Measurements from ENCODE around the gene DLGAP1.

Gene DLGAP1

GRCh38 chr18:3873698-3874097, 581.4 kb downstream of the DLGAP1 start:
- Histone ChIP-seq H3K4me3 (ENCODE audit: insufficient read depth, low read depth, low read length, poor library complexity, severe bottlenecking) (no peak overlapping the region), H3K4me1 (ENCODE audit: control insufficient read depth, insufficient read depth, low read length, poor library complexity, severe bottlenecking) (no peaks in the 10 kb centered on the region)

GRCh38 chr18:3873211-3873610, 581.9 kb downstream of the DLGAP1 start:
- no peak for DNase-seq
- H3K27me3 ChIP-seq (replicated peaks; ENCODE audit: control insufficient read depth, insufficient read depth, low read length, poor library complexity, severe bottlenecking) = no peaks in the 10 kb centered on the region
- H3K4me1 ChIP-seq (ENCODE audit: control insufficient read depth, insufficient read depth, low read length, poor library complexity, severe bottlenecking) = no peaks in the 10 kb centered on the region
- no peak overlapping the region for H3K4me3 ChIP-seq (ENCODE audit: insufficient read depth, low read depth, low read length, poor library complexity, severe bottlenecking)
- H3K36me3 ChIP-seq (ENCODE audit: control insufficient read depth, insufficient read depth, low read length) = no peaks in the 10 kb centered on the region
- no peaks in the 10 kb centered on the region for H3K9me3 ChIP-seq (ENCODE audit: control insufficient read depth, low read length)
- no peak overlapping the region for H3K27ac ChIP-seq (ENCODE audit: insufficient read depth, low read length, poor library complexity, severe bottlenecking)

More at GRCh38 chr18:3873698-3874097, 581.4 kb downstream of the DLGAP1 start:
- DNase-seq = no peak
- Histone ChIP-seq H3K36me3 (ENCODE audit: control insufficient read depth, insufficient read depth, low read length) (no peaks in the 10 kb centered on the region), H3K27ac (ENCODE audit: insufficient read depth, low read length, poor library complexity, severe bottlenecking) (no peak overlapping the region), H3K9me3 (ENCODE audit: control insufficient read depth, low read length) (no peaks in the 10 kb centered on the region), H3K27me3 (replicated peaks; ENCODE audit: control insufficient read depth, insufficient read depth, low read length, poor library complexity, severe bottlenecking) (no peaks in the 10 kb centered on the region)

GRCh38 chr18:3872641-3873040, 582.5 kb downstream of the DLGAP1 start:
- H3K36me3 ChIP-seq (ENCODE audit: control insufficient read depth, insufficient read depth, low read length) = no peaks in the 10 kb centered on the region
- no peak for DNase-seq

GRCh38 chr18:3871687-3872086, 583.4 kb downstream of the DLGAP1 start:
- no peak overlapping the region for H3K27ac ChIP-seq (ENCODE audit: insufficient read depth, low read length, poor library complexity, severe bottlenecking)
- no peaks in the 10 kb centered on the region for H3K27me3 ChIP-seq (replicated peaks; ENCODE audit: control insufficient read depth, insufficient read depth, low read length, poor library complexity, severe bottlenecking)
- H3K4me1 ChIP-seq (ENCODE audit: control insufficient read depth, insufficient read depth, low read length, poor library complexity, severe bottlenecking) = no peaks in the 10 kb centered on the region
- no peak for DNase-seq
- H3K36me3 ChIP-seq (ENCODE audit: control insufficient read depth, insufficient read depth, low read length) = no peaks in the 10 kb centered on the region
- no peak overlapping the region for H3K4me3 ChIP-seq (ENCODE audit: insufficient read depth, low read depth, low read length, poor library complexity, severe bottlenecking)
- H3K9me3 ChIP-seq (ENCODE audit: control insufficient read depth, low read length) = no peaks in the 10 kb centered on the region

More at GRCh38 chr18:3872641-3873040, 582.5 kb downstream of the DLGAP1 start:
- no peak overlapping the region for H3K4me3 ChIP-seq (ENCODE audit: insufficient read depth, low read depth, low read length, poor library complexity, severe bottlenecking)
- H3K9me3 ChIP-seq (ENCODE audit: control insufficient read depth, low read length) = no peaks in the 10 kb centered on the region
- H3K27ac ChIP-seq (ENCODE audit: insufficient read depth, low read length, poor library complexity, severe bottlenecking) = no peak overlapping the region
- H3K4me1 ChIP-seq (ENCODE audit: control insufficient read depth, insufficient read depth, low read length, poor library complexity, severe bottlenecking) = no peaks in the 10 kb centered on the region
- no peaks in the 10 kb centered on the region for H3K27me3 ChIP-seq (replicated peaks; ENCODE audit: control insufficient read depth, insufficient read depth, low read length, poor library complexity, severe bottlenecking)

- H3K27me3 ChIP-seq (replicated peaks; ENCODE audit: control insufficient read depth, insufficient read depth, low read length, poor library complexity, severe bottlenecking) = no peaks in the 10 kb centered on the region
- no peak for DNase-seq
- H3K27ac ChIP-seq (ENCODE audit: insufficient read depth, low read length, poor library complexity, severe bottlenecking) = no peak overlapping the region
- H3K4me3 ChIP-seq (ENCODE audit: insufficient read depth, low read depth, low read length, poor library complexity, severe bottlenecking) = no peak overlapping the region
- no peaks in the 10 kb centered on the region for H3K9me3 ChIP-seq (ENCODE audit: control insufficient read depth, low read length)
- no peaks in the 10 kb centered on the region for H3K36me3 ChIP-seq (ENCODE audit: control insufficient read depth, insufficient read depth, low read length)
- H3K4me1 ChIP-seq (ENCODE audit: control insufficient read depth, insufficient read depth, low read length, poor library complexity, severe bottlenecking) = no peaks in the 10 kb centered on the region
These were observed 584.2 kb downstream of the DLGAP1 start for GRCh38 chr18:3870914-3871313.

- H3K36me3 ChIP-seq (ENCODE audit: control insufficient read depth, insufficient read depth, low read length) = no peaks in the 10 kb centered on the region
- H3K27ac ChIP-seq (ENCODE audit: insufficient read depth, low read length, poor library complexity, severe bottlenecking) = no peak overlapping the region
- no peak for DNase-seq
- no peak overlapping the region for H3K4me3 ChIP-seq (ENCODE audit: insufficient read depth, low read depth, low read length, poor library complexity, severe bottlenecking)
- H3K27me3 ChIP-seq (replicated peaks; ENCODE audit: control insufficient read depth, insufficient read depth, low read length, poor library complexity, severe bottlenecking) = no peaks in the 10 kb centered on the region
- no peaks in the 10 kb centered on the region for H3K9me3 ChIP-seq (ENCODE audit: control insufficient read depth, low read length)
- no peaks in the 10 kb centered on the region for H3K4me1 ChIP-seq (ENCODE audit: control insufficient read depth, insufficient read depth, low read length, poor library complexity, severe bottlenecking)
These were observed 585.3 kb downstream of the DLGAP1 start for GRCh38 chr18:3869848-3870247.

GRCh38 chr18:3867864-3868311, 587.2 kb downstream of the DLGAP1 start:
- Histone ChIP-seq H3K27ac (ENCODE audit: insufficient read depth, low read length, poor library complexity, severe bottlenecking) (no peak overlapping the region), H3K9me3 (ENCODE audit: control insufficient read depth, low read length) (no peaks in the 10 kb centered on the region), H3K27me3 (replicated peaks; ENCODE audit: control insufficient read depth, insufficient read depth, low read length, poor library complexity, severe bottlenecking) (no peaks in the 10 kb centered on the region), H3K4me1 (ENCODE audit: control insufficient read depth, insufficient read depth, low read length, poor library complexity, severe bottlenecking) (no peaks in the 10 kb centered on the region), H3K4me3 (ENCODE audit: insufficient read depth, low read depth, low read length, poor library complexity, severe bottlenecking) (no peak overlapping the region), H3K36me3 (ENCODE audit: control insufficient read depth, insufficient read depth, low read length) (no peaks in the 10 kb centered on the region)
- DNase-seq = no peak

GRCh38 chr18:3867236-3867635, 587.9 kb downstream of the DLGAP1 start:
- Histone ChIP-seq H3K4me3 (ENCODE audit: insufficient read depth, low read depth, low read length, poor library complexity, severe bottlenecking) (no peak overlapping the region), H3K27ac (ENCODE audit: insufficient read depth, low read length, poor library complexity, severe bottlenecking) (no peak overlapping the region), H3K36me3 (ENCODE audit: control insufficient read depth, insufficient read depth, low read length) (no peaks in the 10 kb centered on the region), H3K27me3 (replicated peaks; ENCODE audit: control insufficient read depth, insufficient read depth, low read length, poor library complexity, severe bottlenecking) (no peaks in the 10 kb centered on the region), H3K9me3 (ENCODE audit: control insufficient read depth, low read length) (no peaks in the 10 kb centered on the region), H3K4me1 (ENCODE audit: control insufficient read depth, insufficient read depth, low read length, poor library complexity, severe bottlenecking) (no peaks in the 10 kb centered on the region)
- no peak for DNase-seq

- H3K27me3 ChIP-seq (replicated peaks; ENCODE audit: control insufficient read depth, insufficient read depth, low read length, poor library complexity, severe bottlenecking) = no peaks in the 10 kb centered on the region
These were observed 590.3 kb downstream of the DLGAP1 start for GRCh38 chr18:3864669-3865298.

GRCh38 chr18:3863593-3863992, 591.5 kb downstream of the DLGAP1 start:
- Histone ChIP-seq H3K4me3 (ENCODE audit: insufficient read depth, low read depth, low read length, poor library complexity, severe bottlenecking) (no peak overlapping the region), H3K4me1 (ENCODE audit: control insufficient read depth, insufficient read depth, low read length, poor library complexity, severe bottlenecking) (no peaks in the 10 kb centered on the region), H3K27ac (ENCODE audit: insufficient read depth, low read length, poor library complexity, severe bottlenecking) (no peak overlapping the region), H3K9me3 (ENCODE audit: control insufficient read depth, low read length) (no peaks in the 10 kb centered on the region), H3K36me3 (ENCODE audit: control insufficient read depth, insufficient read depth, low read length) (no peaks in the 10 kb centered on the region), H3K27me3 (replicated peaks; ENCODE audit: control insufficient read depth, insufficient read depth, low read length, poor library complexity, severe bottlenecking) (no peaks in the 10 kb centered on the region)
- no peak for DNase-seq

More at GRCh38 chr18:3864669-3865298, 590.3 kb downstream of the DLGAP1 start:
- H3K4me1 ChIP-seq (ENCODE audit: control insufficient read depth, insufficient read depth, low read length, poor library complexity, severe bottlenecking) = no peaks in the 10 kb centered on the region
- DNase-seq = no peak
- no peaks in the 10 kb centered on the region for H3K36me3 ChIP-seq (ENCODE audit: control insufficient read depth, insufficient read depth, low read length)
- H3K27ac ChIP-seq (ENCODE audit: insufficient read depth, low read length, poor library complexity, severe bottlenecking) = no peak overlapping the region
- no peaks in the 10 kb centered on the region for H3K9me3 ChIP-seq (ENCODE audit: control insufficient read depth, low read length)
- no peak overlapping the region for H3K4me3 ChIP-seq (ENCODE audit: insufficient read depth, low read depth, low read length, poor library complexity, severe bottlenecking)

Data from effector memory CD4-positive, alpha-beta T cell (primary cell).